Measurements from ENCODE around the gene ZNF805. TPM values are rescaled to one million over a fixed set of nuclear protein-coding genes. Genes with fewer than 3 reads are reported as not detected.

Gene ZNF805
- total and polyA plus RNA-seq, 2 of the 13 experiments (the other 11 are each of a cell fraction or from before 2014, with no cell fraction given) = 5.1 to 12.8 TPM

GRCh38 chr19:57279418-57280164 lies 39.2 kb downstream of the ZNF805 start (continued):
- TF ChIP-seq PRDM10 (CRISPR knock-in tag; IDR thresholded peaks at IDR 0.05; ENCODE audit: low read depth) = peak; percentile 73
- TF ChIP-seq ZNF672 (CRISPR knock-in tag; IDR thresholded peaks at IDR 0.05) = no peak
- no peak for TF ChIP-seq ZNF446 (CRISPR knock-in tag; IDR thresholded peaks at IDR 0.05)
- TF ChIP-seq RNF2 (conservative IDR thresholded peaks at IDR 0.05; ENCODE audit: low read depth) = no peak; the same call in 1 of the 2 replicates
- TF ChIP-seq CEBPG (CRISPR knock-in tag; IDR thresholded peaks at IDR 0.05) = peak; percentile 99
- no peak for TF ChIP-seq CSRNP2 (CRISPR knock-in tag; conservative IDR thresholded peaks at IDR 0.05; ENCODE audit: low read depth)
- TF ChIP-seq ZNF180 (CRISPR knock-in tag; IDR thresholded peaks at IDR 0.05; ENCODE audit: borderline replicate concordance, low read depth) = no peak
- TF ChIP-seq MZF1 (CRISPR knock-in tag; IDR thresholded peaks at IDR 0.05; ENCODE audit: borderline replicate concordance) = no peak
- no peak for TF ChIP-seq ZBTB39 (CRISPR knock-in tag; IDR thresholded peaks at IDR 0.05)
- no peak; the same call in 1 of the 2 replicates for TF ChIP-seq NFIC (IDR thresholded peaks at IDR 0.05; ENCODE audit: low read length)
- peak; percentile 47 for TF ChIP-seq KDM5B (CRISPR knock-in tag; IDR thresholded peaks at IDR 0.05; ENCODE audit: borderline replicate concordance)
- TF ChIP-seq YEATS2 (CRISPR knock-in tag; IDR thresholded peaks at IDR 0.05; ENCODE audit: borderline replicate concordance) = peak; percentile 66; the same call in 1 of the 2 replicates
- TF ChIP-seq ZNF597 (CRISPR knock-in tag; IDR thresholded peaks at IDR 0.05) = no peak
- no peak; the same call in 1 of the 2 replicates for TF ChIP-seq JDP2 (CRISPR knock-in tag; IDR thresholded peaks at IDR 0.05; ENCODE audit: borderline replicate concordance)
- TF ChIP-seq ZNF143 (CRISPR knock-in tag; IDR thresholded peaks at IDR 0.05) = no peak
- peak; percentile 89; the same call in 1 of the 2 replicates for TF ChIP-seq ZFP37 (CRISPR knock-in tag; IDR thresholded peaks at IDR 0.05; ENCODE audit: borderline replicate concordance)
- TF ChIP-seq ARHGAP35 (CRISPR knock-in tag; IDR thresholded peaks at IDR 0.05; ENCODE audit: borderline replicate concordance) = peak; percentile 64; the same call in 1 of the 2 replicates
- TF ChIP-seq ZFP90 (CRISPR knock-in tag; IDR thresholded peaks at IDR 0.05; ENCODE audit: borderline replicate concordance) = peak; percentile 83
- TF ChIP-seq DDIT3 (CRISPR knock-in tag; IDR thresholded peaks at IDR 0.05) = no peak
- peak; percentile 79; the same call in 1 of the 2 replicates for TF ChIP-seq KDM2A (CRISPR knock-in tag; IDR thresholded peaks at IDR 0.05; ENCODE audit: borderline replicate concordance, low read depth)
- TF ChIP-seq ZNF34 (CRISPR knock-in tag; IDR thresholded peaks at IDR 0.05; ENCODE audit: borderline replicate concordance) = no peak

Data from HepG2 (cell line).